HUES48 (cell line): ENCODE data around the gene TSPAN5.
"Not testable (repeated sequence)": the region's sequence is repeated elsewhere in the genome, so short reads cannot be mapped to it uniquely, and the experiment has no call there.

Source experiments
- H3K27ac ChIP-seq: one replicate; pipeline ENCODE4 v1.7.0; 2013; ENCODE audit warnings: low read depth, low read length, inconsistent platforms
- H3K27me3 ChIP-seq: 2 replicates; pipeline ENCODE4 v1.6.1; 2013; ENCODE audit warnings: mild to moderate bottlenecking, low read length; ENCODE audit not compliant: control insufficient read depth, insufficient read depth
- H3K36me3 ChIP-seq: 2 replicates; pipeline ENCODE4 v1.6.1; 2013; ENCODE audit warnings: low read length; ENCODE audit not compliant: control insufficient read depth, insufficient read depth
- H3K4me1 ChIP-seq: 2 replicates; pipeline ENCODE4 v1.6.1; 2013; ENCODE audit warnings: mild to moderate bottlenecking, low read length; ENCODE audit not compliant: control insufficient read depth, insufficient read depth
- H3K4me3 ChIP-seq: 2 replicates; pipeline ENCODE4 v1.5.1; 2013; ENCODE audit warnings: mild to moderate bottlenecking, low read depth, low read length
- H3K9ac ChIP-seq: 2 replicates; pipeline ENCODE4 v1.6.1; 2013; ENCODE audit warnings: mild to moderate bottlenecking, low read depth, low read length, moderate library complexity
- H3K9me3 ChIP-seq: 2 replicates; pipeline ENCODE4 v1.6.1; 2013; ENCODE audit warnings: low read length; ENCODE audit not compliant: control insufficient read depth, insufficient read depth

The TSPAN5 gene

GRCh38 chr4:98469771-98470170 lies 188.6 kb downstream of the TSPAN5 start:
- H3K4me3 ChIP-seq, result no peak overlapping the region
- H3K4me1 ChIP-seq, result 0 out of 2 replicates have a peak, but pooled peaks cover 2% of the 10 kb centered on the region
- H3K27me3 ChIP-seq, result no peaks in the 10 kb centered on the region
- H3K9me3 ChIP-seq, result no peaks in the 10 kb centered on the region
- no peaks in the 10 kb centered on the region for H3K36me3 ChIP-seq
- no peak overlapping the region for H3K9ac ChIP-seq
- H3K27ac ChIP-seq, result no peak overlapping the region

DNA sequence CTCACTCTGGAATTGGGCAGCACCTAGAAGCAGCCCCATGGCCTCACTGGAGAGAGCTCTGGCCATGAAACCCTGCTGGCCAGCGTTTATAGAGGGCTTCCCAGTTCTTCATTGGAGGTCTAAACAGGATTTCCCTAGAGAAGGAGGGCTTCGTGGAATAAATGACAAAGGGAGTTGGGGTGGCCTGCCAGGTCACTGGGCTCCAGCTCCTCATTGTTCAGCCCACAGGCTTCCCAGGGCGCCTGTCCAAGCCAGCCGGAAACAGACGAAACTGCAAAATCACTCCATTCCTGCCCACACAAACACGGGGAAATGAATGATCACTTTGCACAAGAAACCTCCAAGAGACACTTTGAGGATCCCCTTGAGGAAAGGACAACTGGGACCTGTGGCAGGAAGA lies 189.7 kb downstream of the TSPAN5 start:
- Histone ChIP-seq H3K4me1 (0 out of 2 replicates have a peak, but pooled peaks cover 2% of the 10 kb centered on the region), H3K36me3 (no peaks in the 10 kb centered on the region), H3K9ac (no peak overlapping the region), H3K4me3 (no peak overlapping the region), H3K27me3 (no peaks in the 10 kb centered on the region), H3K9me3 (no peaks in the 10 kb centered on the region), H3K27ac (no peak overlapping the region)

GRCh38 chr4:98467627-98468072 lies 190.8 kb downstream of the TSPAN5 start:
- Histone ChIP-seq H3K9ac (no peak overlapping the region), H3K27me3 (no peaks in the 10 kb centered on the region), H3K4me1 (0 out of 2 replicates have a peak, but pooled peaks cover 2% of the 10 kb centered on the region), H3K36me3 (no peaks in the 10 kb centered on the region), H3K9me3 (no peaks in the 10 kb centered on the region), H3K27ac (no peak overlapping the region), H3K4me3 (peak overlapping the region; percentile 52)

DNA sequence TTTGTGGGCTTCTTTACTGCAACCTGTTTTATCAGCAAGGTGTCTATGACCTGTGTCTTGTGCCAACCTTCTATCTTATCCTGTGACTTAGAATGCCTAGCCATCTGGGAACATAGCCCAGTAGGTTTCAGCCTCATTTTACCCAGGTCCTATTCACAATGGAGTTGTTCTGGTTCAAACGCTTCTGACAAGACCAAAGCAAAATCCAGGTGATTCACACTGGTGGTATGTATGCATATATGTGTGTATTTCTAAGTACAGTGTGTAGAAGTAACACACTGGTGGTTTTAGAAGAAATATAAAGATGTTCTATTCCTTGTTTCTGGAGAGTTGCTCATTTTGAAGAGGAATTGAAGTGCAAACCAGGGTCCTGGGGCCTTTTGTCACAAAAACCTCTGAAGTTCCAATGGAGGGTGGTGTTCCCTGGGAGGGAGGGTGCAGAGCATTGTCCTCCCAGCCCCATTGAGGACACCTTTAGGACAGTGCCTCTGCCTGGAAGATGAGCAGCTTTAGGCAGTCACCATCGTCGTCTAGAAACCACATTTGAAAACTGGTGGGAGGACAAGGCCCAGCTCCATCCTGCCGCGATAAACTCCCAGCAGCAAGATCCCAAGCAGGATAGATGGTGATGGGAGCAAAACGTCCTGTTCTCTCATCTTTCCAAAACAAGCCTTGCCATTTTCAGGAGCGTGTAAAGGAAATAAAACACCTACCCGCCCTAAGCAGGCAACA lies 191.4 kb downstream of the TSPAN5 start:
- Histone ChIP-seq H3K27ac (no peak overlapping the region), H3K36me3 (no peaks in the 10 kb centered on the region), H3K4me3 (no peak overlapping the region), H3K9ac (no peak overlapping the region), H3K9me3 (no peaks in the 10 kb centered on the region), H3K27me3 (no peaks in the 10 kb centered on the region), H3K4me1 (0 out of 2 replicates have a peak, but pooled peaks cover 2% of the 10 kb centered on the region)

DNA sequence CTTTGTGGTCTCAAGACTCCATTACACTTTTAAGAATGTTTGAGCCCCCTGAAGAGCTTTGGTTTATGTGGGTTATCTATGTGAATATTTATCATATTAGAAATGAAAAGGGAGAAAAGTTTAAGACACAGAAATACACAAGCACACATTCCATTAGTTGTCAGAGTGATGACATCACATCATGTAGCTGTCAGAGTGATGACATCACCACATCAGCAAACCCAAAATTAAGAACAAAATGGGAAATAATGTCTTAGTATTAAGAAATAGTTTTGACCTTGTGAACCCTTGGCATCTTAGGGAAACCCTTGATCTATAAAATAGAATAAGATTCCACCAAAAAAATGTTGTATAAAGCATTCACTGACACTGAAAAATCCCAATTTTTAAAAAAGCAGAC lies 195.9 kb downstream of the TSPAN5 start:
- Histone ChIP-seq H3K4me3 (no peak overlapping the region), H3K36me3 (no peaks in the 10 kb centered on the region), H3K9ac (no peak overlapping the region), H3K27ac (no peak overlapping the region), H3K9me3 (no peaks in the 10 kb centered on the region), H3K4me1 (0 out of 2 replicates have a peak, but pooled peaks cover 2% of the 10 kb centered on the region), H3K27me3 (no peaks in the 10 kb centered on the region)

GRCh38 chr4:98461121-98461865 lies 197.1 kb downstream of the TSPAN5 start:
- H3K36me3 ChIP-seq, H3K27ac ChIP-seq, H3K4me3 ChIP-seq, H3K4me1 ChIP-seq, H3K9ac ChIP-seq, H3K27me3 ChIP-seq, H3K9me3 ChIP-seq: not testable (repeated sequence)

DNA sequence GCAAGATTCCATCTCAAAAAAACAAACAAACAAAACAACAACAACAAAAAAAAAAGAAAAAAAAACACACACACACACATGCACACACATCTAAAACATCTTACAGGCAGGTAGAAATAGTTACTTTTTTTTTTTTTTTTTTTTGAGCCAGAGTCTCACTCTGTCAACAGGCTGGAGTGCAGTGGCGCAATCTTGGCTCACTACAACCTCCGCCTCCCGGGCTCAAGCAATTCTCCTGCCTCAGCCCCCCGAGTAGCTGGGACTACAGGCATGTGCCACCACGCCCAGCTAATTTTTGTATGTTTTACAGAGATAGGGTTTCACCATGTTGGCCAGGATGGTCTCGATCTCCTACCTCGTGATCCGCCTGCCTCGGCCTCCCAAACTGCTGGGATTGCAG lies 201.0 kb downstream of the TSPAN5 start:
- not testable (repeated sequence) for H3K9ac ChIP-seq, H3K27ac ChIP-seq, H3K36me3 ChIP-seq, H3K9me3 ChIP-seq, H3K4me3 ChIP-seq, H3K27me3 ChIP-seq, H3K4me1 ChIP-seq

GRCh38 chr4:98452091-98452490 lies 206.3 kb downstream of the TSPAN5 start:
- Histone ChIP-seq H3K27me3 (no peaks in the 10 kb centered on the region), H3K9ac (no peak overlapping the region), H3K9me3 (no peaks in the 10 kb centered on the region), H3K36me3 (no peaks in the 10 kb centered on the region), H3K27ac (no peak overlapping the region), H3K4me3 (no peak overlapping the region), H3K4me1 (no peaks in the 10 kb centered on the region)

DNA sequence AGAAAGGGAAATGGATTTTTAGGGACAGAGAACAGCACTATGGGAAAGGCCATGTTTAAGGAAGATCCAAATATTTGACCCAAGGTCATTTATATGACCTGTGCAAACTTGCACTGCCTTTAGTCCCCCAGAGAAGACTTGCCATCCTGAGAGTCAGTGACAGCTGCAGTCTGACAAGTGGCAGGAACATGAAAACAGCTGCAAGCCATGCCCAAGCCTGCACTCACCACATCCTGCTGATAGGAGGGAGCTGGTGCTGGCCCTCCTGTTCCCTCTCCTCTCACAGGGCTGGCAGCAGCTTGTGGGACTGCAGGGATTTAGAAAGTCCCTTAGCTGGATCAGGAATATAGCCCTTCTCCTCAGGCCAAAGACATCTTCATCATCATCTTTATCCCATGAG lies 209.5 kb downstream of the TSPAN5 start:
- no peaks in the 10 kb centered on the region for H3K4me1 ChIP-seq
- H3K27ac ChIP-seq, result no peak overlapping the region
- no peaks in the 10 kb centered on the region for H3K9me3 ChIP-seq
- H3K4me3 ChIP-seq, result no peak overlapping the region
- no peak overlapping the region for H3K9ac ChIP-seq
- no peaks in the 10 kb centered on the region for H3K27me3 ChIP-seq
- no peaks in the 10 kb centered on the region for H3K36me3 ChIP-seq

GRCh38 chr4:98447648-98448047 lies 210.8 kb downstream of the TSPAN5 start:
- H3K27me3 ChIP-seq, result no peaks in the 10 kb centered on the region
- no peak overlapping the region for H3K9ac ChIP-seq
- no peaks in the 10 kb centered on the region for H3K9me3 ChIP-seq
- no peaks in the 10 kb centered on the region for H3K36me3 ChIP-seq
- no peak overlapping the region for H3K27ac ChIP-seq
- no peak overlapping the region for H3K4me3 ChIP-seq
- no peaks in the 10 kb centered on the region for H3K4me1 ChIP-seq
